SK-N-SH (cell line): ENCODE data around the gene ATP8B3. TPM values are rescaled to one million over a fixed set of nuclear protein-coding genes. Genes with fewer than 3 reads are reported as not detected.
A peak's percentile ranks its signal among the peaks of the same experiment; 100 is the strongest.

ENCODE experiments used
- CTCF ChIA-PET: fragments of 300-600, 350-600 bp; formaldehyde crosslinking; extraction: SDS; loops from one replicate; lab custom pipeline; 2021; lab: Yijun Ruan, JAX
- POLR2A ChIA-PET: fragments of 350-600 bp; sonication (Branson Sonifier 250); formaldehyde crosslinking; extraction: SDS; loops from one replicate; lab custom pipeline; 2020; ENCODE audit warnings: antibody characterized with exemption, inconsistent platforms; lab: Yijun Ruan, JAX
- DNase-seq: peaks from one replicate; pipeline ENCODE4 v3.0.0; 2012
- H2AFZ ChIP-seq: fragments of 200-600 bp; sonication (generic); 2 replicates; pipeline ENCODE4 v1.8.1; 2016; ENCODE audit warnings: antibody characterized with exemption, mild to moderate bottlenecking, low read depth
- H3F3A ChIP-seq: fragments of 200-600 bp; sonication (generic); replicated peaks from 2 replicates; pipeline ENCODE3; 2016; ENCODE audit warnings: antibody characterized with exemption, mild to moderate bottlenecking; ENCODE audit not compliant: insufficient read depth
- H3K27ac ChIP-seq, 2 experiments: fragments of 200-500 bp in 1 of 2; fragments of 200-600 bp in 1 of 2; sonication (Bioruptor generic) in 1 of 2; sonication (generic), shearing (Covaris generic) in 1 of 2; 2 replicates each; pipeline versions ENCODE4 v1.5.1 to v1.6.1; 2014 to 2016; ENCODE audit warnings: low read depth in 2 of 2, inconsistent platforms in 1 of 2, low read length in 1 of 2, mild to moderate bottlenecking in 1 of 2, mixed read lengths in 1 of 2
- H3K27me3 ChIP-seq: fragments of 200-600 bp; sonication (generic), shearing (Covaris generic); 2 replicates; pipeline ENCODE4 v1.6.1; 2016; ENCODE audit warnings: mixed run types; ENCODE audit not compliant: insufficient read depth
- H3K36me3 ChIP-seq, 2 experiments: fragments of 200-500 bp in 1 of 2; fragments of 200-600 bp in 1 of 2; sonication (Bioruptor generic) in 1 of 2; sonication (generic) in 1 of 2; replicated peaks in 1 of 2; 2 replicates each; pipeline versions ENCODE3 to v1.5.1; 2014 to 2016; ENCODE audit warnings: low read length in 1 of 2, mild to moderate bottlenecking in 1 of 2; ENCODE audit not compliant: insufficient read depth in 2 of 2, control insufficient read depth in 1 of 2
- H3K4me1 ChIP-seq, 2 experiments: fragments of 200-500 bp in 1 of 2; fragments of 200-600 bp in 1 of 2; sonication (Bioruptor generic) in 1 of 2; sonication (generic), shearing (Covaris generic) in 1 of 2; 2 replicates each; pipeline versions ENCODE4 v1.5.1 to v1.6.1; 2014 to 2016; ENCODE audit warnings: low read depth in 1 of 2, low read length in 1 of 2, mixed run types in 1 of 2; ENCODE audit not compliant: insufficient read depth in 2 of 2, control insufficient read depth in 1 of 2
- H3K4me2 ChIP-seq: fragments of 200-600 bp; sonication (generic), shearing (Covaris generic); 2 replicates; pipeline ENCODE4 v1.6.1; 2017; ENCODE audit warnings: mixed run types
- H3K4me3 ChIP-seq, 2 experiments: fragments of 200-500 bp in 1 of 2; fragments of 200-600 bp in 1 of 2; sonication (Bioruptor generic) in 1 of 2; sonication (generic), shearing (Covaris generic) in 1 of 2; 2 replicates each; pipeline versions ENCODE4 v1.5.1 to v1.8.1; 2014 to 2016; ENCODE audit warnings: low read depth in 2 of 2, inconsistent platforms in 1 of 2, low read length in 1 of 2, mild to moderate bottlenecking in 1 of 2, mixed read lengths in 1 of 2, moderate library complexity in 1 of 2
- H3K79me2 ChIP-seq: fragments of 200-600 bp; sonication (generic); 2 replicates; pipeline ENCODE4 v1.8.1; 2017; ENCODE audit warnings: mild to moderate bottlenecking; ENCODE audit not compliant: insufficient read depth
- H3K9ac ChIP-seq: fragments of 200-600 bp; sonication (generic); 2 replicates; pipeline ENCODE4 v1.6.1; 2017; ENCODE audit warnings: mixed run types
- H3K9me2 ChIP-seq: fragments of 200-600 bp; sonication (generic); 2 replicates; pipeline ENCODE4 v1.6.1; 2017; ENCODE audit warnings: mixed run types
- H3K9me3 ChIP-seq: fragments of 200-600 bp; sonication (generic); 2 replicates; pipeline ENCODE4 v1.6.1; 2017; ENCODE audit warnings: mixed run types, mild to moderate bottlenecking, moderate library complexity
- H4K20me1 ChIP-seq: fragments of 200-600 bp; sonication (generic); 2 replicates; pipeline ENCODE4 v1.6.1; 2017; ENCODE audit warnings: mild to moderate bottlenecking, mixed run types; ENCODE audit not compliant: insufficient read depth
- CHD2 ChIP-seq: fragments of 150-350 bp; IDR thresholded peaks from 2 replicates; pipeline ENCODE4 v1.6.1; 2018; ENCODE audit warnings: low read length; ENCODE audit not compliant: partially characterized antibody
- CTCF ChIP-seq: fragments of 200-600 bp; sonication (generic); IDR thresholded peaks from 2 replicates; pipeline ENCODE4 v1.6.1; 2017; ENCODE audit warnings: antibody characterized with exemption, mild to moderate bottlenecking, moderate library complexity
- MAX ChIP-seq: IDR thresholded peaks from 2 replicates; pipeline ENCODE4 v1.4.0; 2012; ENCODE audit warnings: low read depth
- MXI1 ChIP-seq: IDR thresholded peaks from 2 replicates; pipeline ENCODE4 v1.6.1; 2012; ENCODE audit warnings: mild to moderate bottlenecking, low read depth, low read length, improper control_type of control experiment
- RAD21 ChIP-seq: IDR thresholded peaks from 2 replicates; pipeline ENCODE4 v1.6.1; 2012; ENCODE audit warnings: mild to moderate bottlenecking, low read length
- REST ChIP-seq: IDR thresholded peaks from 2 replicates; pipeline ENCODE4 v1.6.1; 2012; ENCODE audit warnings: mild to moderate bottlenecking, low read depth, low read length, moderate library complexity
- SIN3A ChIP-seq: IDR thresholded peaks from 2 replicates; pipeline ENCODE4 v1.6.1; 2012; ENCODE audit warnings: low read depth, mild to moderate bottlenecking, low read length, moderate library complexity, borderline replicate concordance
- TAF1 ChIP-seq: IDR thresholded peaks from 2 replicates; pipeline ENCODE4 v1.6.1; 2012; ENCODE audit warnings: low read depth, mild to moderate bottlenecking, low read length, moderate library complexity, borderline replicate concordance
- TEAD4 ChIP-seq: IDR thresholded peaks from 2 replicates; pipeline ENCODE4 v1.4.0; 2012; ENCODE audit warnings: mild to moderate bottlenecking, borderline replicate concordance; ENCODE audit not compliant: insufficient read depth
- WGBS: methylation state at CpG from one replicate; pipeline ENCODE4 v1.1.6; 2017; ENCODE audit warnings: low lambda C conversion rate; 5-methylcytosine and 5-hydroxymethylcytosine counted together
- polyA plus RNA-seq, 3 experiments: library from polyadenylated mRNA; depleted of rRNA; stranded (reverse); fragments of >200 nt; gene quantifications; 2 replicates each; pipeline ENCODE4 v1.2.3, GENCODE V29; 2012

Gene ATP8B3
- polyA plus RNA-seq, 1 of the 3 experiments (the other 2 are of a cell fraction) = 8.0 TPM

GRCh38 chr19:1760020-1760419 is 52.1 kb downstream of the ATP8B3 start:
- Histone ChIP-seq H3K4me2 (no peak overlapping the region), H3F3A (peaks cover 5% of the 10 kb centered on the region), H3K9me2 (no peaks in the 10 kb centered on the region), H2AFZ (no peak overlapping the region), H3K36me3 (no peaks in the 10 kb centered on the region), H3K9ac (no peak overlapping the region), H3K4me3 (no peak overlapping the region), H4K20me1 (peaks cover 23% of the 10 kb centered on the region), H3K4me1 (no peaks in the 10 kb centered on the region), H3K27me3 (peaks cover 96% of the 10 kb centered on the region), H3K9me3 (no peaks in the 10 kb centered on the region), H3K79me2 (no peaks in the 10 kb centered on the region), H3K27ac (no peak overlapping the region)
- 0% methylated on average over 1 of the region's 17 CpGs for WGBS
- no peak for TF ChIP-seq SIN3A
- TF ChIP-seq TAF1 = no peak
- TF ChIP-seq MXI1 = no peak
- TF ChIP-seq MAX = no peak
- no peak for TF ChIP-seq REST
- no peak for TF ChIP-seq RAD21
- CTCF ChIA-PET = interaction anchor here (0.6 to 9.3 kb wide), 7 partner anchors 8 to 214 kb away, joined by 3 to 128 read pairs (median 4); no protein-coding TSS in a partner anchor
- POLR2A ChIA-PET = no interaction called here
- peak; percentile 46 for DNase-seq

- CTCF ChIA-PET = interaction anchor here (1.0 to 9.3 kb wide), 6 partner anchors 8 to 213 kb away, joined by 3 to 128 read pairs (median 4); no protein-coding TSS in a partner anchor
These were observed 52.8 kb downstream of the ATP8B3 start for GRCh38 chr19:1758959-1759903.

More at GRCh38 chr19:1758959-1759903, 52.8 kb downstream of the ATP8B3 start:
- no peak overlapping the region for H3K27ac ChIP-seq
- 2% methylated on average over 12 of the region's 16 CpGs for WGBS
- H3K9ac ChIP-seq = no peak overlapping the region
- H3K27me3 ChIP-seq = peaks cover 95% of the 10 kb centered on the region
- H2AFZ ChIP-seq = no peak overlapping the region
- H3K4me2 ChIP-seq = no peak overlapping the region
- no peak overlapping the region for H3K4me3 ChIP-seq
- no peaks in the 10 kb centered on the region for H3K79me2 ChIP-seq
- TF ChIP-seq CHD2 (no peak), TEAD4 (no peak), CTCF (no peak), TAF1 (no peak)
- H3K4me1 ChIP-seq = no peaks in the 10 kb centered on the region
- POLR2A ChIA-PET = no interaction called here
- H3F3A ChIP-seq = peaks cover 5% of the 10 kb centered on the region
- peaks cover 26% of the 10 kb centered on the region for H4K20me1 ChIP-seq
- DNase-seq = no peak
- no peaks in the 10 kb centered on the region for H3K9me3 ChIP-seq
- H3K36me3 ChIP-seq = no peaks in the 10 kb centered on the region
- H3K9me2 ChIP-seq = no peaks in the 10 kb centered on the region
